ENCODE results near the gene TUT7. TPM values are rescaled to one million over a fixed set of nuclear protein-coding genes. Genes with fewer than 3 reads are reported as not detected.

The TUT7 gene
- total RNA-seq, 1 experiment from 2014 or later: 17.2 TPM

GRCh38 chr9:86288499-86289198 lies 65.6 kb downstream of the TUT7 start:
- BruUV-seq (replicated peaks): no TSS peak
- intact Hi-C loops (cut with micrococcal nuclease; ENCODE audit: unreplicated experiment): no loop called here
- no peak for TF ChIP-seq CTCF (IDR thresholded peaks at IDR 0.05; ENCODE audit: insufficient read depth in 1 of 2, low read depth in 1 of 2, low read length in 1 of 2, severe bottlenecking in 1 of 2, unreplicated experiment in 1 of 2)
- Mint-ChIP-seq H3K36me3 (ENCODE audit: insufficient read depth, unreplicated experiment) (peaks cover 18% of the 10 kb centered on the region), H3K27ac (ENCODE audit: unreplicated experiment) (no peak overlapping the region), H3K27me3 (ENCODE audit: insufficient read depth, unreplicated experiment) (no peaks in the 10 kb centered on the region), H3K4me1 (ENCODE audit: low read depth, unreplicated experiment) (peaks cover 2% of the 10 kb centered on the region), H3K9me3 (ENCODE audit: unreplicated experiment) (no peaks in the 10 kb centered on the region), H3K4me3 (ENCODE audit: unreplicated experiment) (no peak overlapping the region)
- no peaks in the 10 kb centered on the region for H3K4me1 ChIP-seq
- H3K27me3 ChIP-seq (replicated peaks; ENCODE audit: control insufficient read depth, insufficient read depth, low read length): no peaks in the 10 kb centered on the region
- no peaks in the 10 kb centered on the region for H3K36me3 ChIP-seq (ENCODE audit: control insufficient read depth, insufficient read depth, low read length)
- ChIA-PET CTCF (no interaction called here), POLR2A (no interaction called here)
- H3K9me3 ChIP-seq: no peaks in the 10 kb centered on the region
- DNase-seq: no peak
- no peak overlapping the region for H3K4me3 ChIP-seq (ENCODE audit: low read depth, low read length)

- peak; percentile 30 to 36 for TF ChIP-seq CTCF (IDR thresholded peaks at IDR 0.05; ENCODE audit: insufficient read depth in 1 of 2, low read depth in 1 of 2, low read length in 1 of 2, severe bottlenecking in 1 of 2, unreplicated experiment in 1 of 2)
- Mint-ChIP-seq H3K27ac (ENCODE audit: unreplicated experiment) (no peak overlapping the region), H3K4me3 (ENCODE audit: unreplicated experiment) (no peak overlapping the region), H3K36me3 (ENCODE audit: insufficient read depth, unreplicated experiment) (peaks cover 18% of the 10 kb centered on the region), H3K4me1 (ENCODE audit: low read depth, unreplicated experiment) (peaks cover 10% of the 10 kb centered on the region), H3K27me3 (ENCODE audit: insufficient read depth, unreplicated experiment) (no peaks in the 10 kb centered on the region), H3K9me3 (ENCODE audit: unreplicated experiment) (no peaks in the 10 kb centered on the region)
- no peak overlapping the region for H3K4me3 ChIP-seq (ENCODE audit: low read depth, low read length)
- intact Hi-C loops (cut with micrococcal nuclease; ENCODE audit: unreplicated experiment): no loop called here
- POLR2A ChIA-PET: no interaction called here
- no TSS peak for BruUV-seq (replicated peaks)
- H3K4me1 ChIP-seq: peaks cover 3% of the 10 kb centered on the region; the same call in 1 of the 2 replicates
- H3K27me3 ChIP-seq (replicated peaks; ENCODE audit: control insufficient read depth, insufficient read depth, low read length): no peaks in the 10 kb centered on the region
- DNase-seq: peak in 1 of 2 experiments; percentile 50
- H3K36me3 ChIP-seq (ENCODE audit: control insufficient read depth, insufficient read depth, low read length): no peaks in the 10 kb centered on the region
- CTCF ChIA-PET: no interaction called here
- no peaks in the 10 kb centered on the region for H3K9me3 ChIP-seq
Measured at GRCh38 chr9:86287013-86287412, 67.2 kb downstream of the TUT7 start.

- H3K4me1 Mint-ChIP-seq (ENCODE audit: low read depth, unreplicated experiment): peaks cover 10% of the 10 kb centered on the region
- ChIA-PET POLR2A (no interaction called here), CTCF (no interaction called here)
- Histone ChIP-seq H3K9me3 (no peaks in the 10 kb centered on the region), H3K36me3 (ENCODE audit: control insufficient read depth, insufficient read depth, low read length) (no peaks in the 10 kb centered on the region), H3K27me3 (replicated peaks; ENCODE audit: control insufficient read depth, insufficient read depth, low read length) (no peaks in the 10 kb centered on the region), H3K4me3 (ENCODE audit: low read depth, low read length) (no peak overlapping the region), H3K4me1 (peaks cover 3% of the 10 kb centered on the region; the same call in 1 of the 2 replicates)
- TF ChIP-seq CTCF (IDR thresholded peaks at IDR 0.05; ENCODE audit: insufficient read depth in 1 of 2, low read depth in 1 of 2, low read length in 1 of 2, severe bottlenecking in 1 of 2, unreplicated experiment in 1 of 2): no peak
- no peaks in the 10 kb centered on the region for H3K9me3 Mint-ChIP-seq (ENCODE audit: unreplicated experiment)
- no TSS peak for BruUV-seq (replicated peaks)
- no peak overlapping the region for H3K27ac Mint-ChIP-seq (ENCODE audit: unreplicated experiment)
- peaks cover 18% of the 10 kb centered on the region for H3K36me3 Mint-ChIP-seq (ENCODE audit: insufficient read depth, unreplicated experiment)
- DNase-seq: no peak
- H3K27me3 Mint-ChIP-seq (ENCODE audit: insufficient read depth, unreplicated experiment): no peaks in the 10 kb centered on the region
- intact Hi-C loops (cut with micrococcal nuclease; ENCODE audit: unreplicated experiment): no loop called here
- H3K4me3 Mint-ChIP-seq (ENCODE audit: unreplicated experiment): no peak overlapping the region
Measured at GRCh38 chr9:86286278-86286677, 67.9 kb downstream of the TUT7 start.

Measured in Caco-2 (cell line).